Effector memory CD4-positive, alpha-beta T cell (primary cell): ENCODE results near the gene GDE1.

Experiments
- DNase-seq, 3 donors: peaks; one replicate each; pipeline ENCODE4 v3.0.0-alpha.2; 2020
- H3K27ac ChIP-seq: 2 replicates; pipeline ENCODE4 v1.7.0; 2013; ENCODE audit warnings: mild to moderate bottlenecking, low read length, moderate library complexity; ENCODE audit not compliant: insufficient read depth, poor library complexity, severe bottlenecking
- H3K27me3 ChIP-seq: replicated peaks from 2 replicates; pipeline ENCODE4 v1.7.0; 2013; ENCODE audit warnings: mild to moderate bottlenecking, low read length; ENCODE audit not compliant: insufficient read depth, control insufficient read depth, poor library complexity, severe bottlenecking
- H3K36me3 ChIP-seq: 2 replicates; pipeline ENCODE4 v1.7.0; 2013; ENCODE audit warnings: mild to moderate bottlenecking, low read length, moderate library complexity; ENCODE audit not compliant: control insufficient read depth, insufficient read depth
- H3K4me1 ChIP-seq: 2 replicates; pipeline ENCODE4 v1.7.0; 2013; ENCODE audit warnings: low read length, mild to moderate bottlenecking; ENCODE audit not compliant: control insufficient read depth, insufficient read depth, poor library complexity, severe bottlenecking
- H3K4me3 ChIP-seq: 2 replicates; pipeline ENCODE4 v1.7.0; 2013; ENCODE audit warnings: low read length, low read depth, mild to moderate bottlenecking; ENCODE audit not compliant: insufficient read depth, poor library complexity, severe bottlenecking
- H3K9me3 ChIP-seq: 2 replicates; pipeline ENCODE4 v1.7.0; 2013; ENCODE audit warnings: mild to moderate bottlenecking, low read length, moderate library complexity; ENCODE audit not compliant: control insufficient read depth

The GDE1 gene

DNA sequence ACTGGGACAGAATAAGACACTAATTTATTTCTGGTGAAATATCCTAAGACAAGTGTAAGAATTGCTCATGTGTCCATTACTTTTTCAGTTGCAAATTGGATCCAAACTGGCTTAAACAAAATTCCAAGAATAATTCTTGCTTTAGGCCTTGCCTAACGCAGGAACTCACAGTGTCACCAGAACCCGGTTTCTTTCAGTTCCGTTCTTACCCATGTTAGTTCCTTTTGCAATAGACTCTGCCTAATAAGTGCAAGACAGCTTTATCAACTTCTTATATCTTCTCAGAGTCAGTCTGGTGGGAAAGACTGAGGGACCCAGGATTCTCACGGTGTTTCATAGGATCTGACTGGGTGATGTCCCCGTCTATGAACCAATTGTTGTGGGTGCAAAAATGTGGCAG, 24.7 kb downstream of the GDE1 start:
- no peak for DNase-seq
- no peak overlapping the region for H3K27ac ChIP-seq
- no peaks in the 10 kb centered on the region for H3K27me3 ChIP-seq
- H3K9me3 ChIP-seq, result no peaks in the 10 kb centered on the region
- H3K4me3 ChIP-seq, result no peak overlapping the region
- peaks cover 4% of the 10 kb centered on the region for H3K4me1 ChIP-seq
- H3K36me3 ChIP-seq, result peaks cover 17% of the 10 kb centered on the region

DNA sequence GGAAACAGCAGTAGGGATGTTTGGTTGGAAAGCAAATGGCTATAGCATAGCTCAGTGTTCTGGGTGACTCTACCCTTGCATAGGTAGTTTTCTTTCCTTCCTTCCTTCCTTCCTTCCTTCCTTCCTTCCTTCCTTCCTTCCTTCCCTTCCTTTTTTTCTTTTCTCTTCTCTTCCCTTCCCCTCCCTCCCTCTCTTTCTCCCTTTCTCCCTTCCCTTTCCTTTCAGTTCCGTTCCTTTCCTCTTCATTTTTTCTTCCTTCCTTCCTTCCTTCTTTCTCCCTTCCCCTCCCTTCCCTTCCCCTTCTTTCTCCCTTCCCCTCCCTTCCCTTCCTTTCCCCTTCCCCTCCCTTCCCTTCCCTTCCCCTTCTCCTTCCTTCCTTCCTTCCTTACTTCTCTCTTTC, 31.3 kb downstream of the GDE1 start:
- DNase-seq, result no peak
- no peaks in the 10 kb centered on the region for H3K27me3 ChIP-seq
- H3K4me1 ChIP-seq, result peaks cover 4% of the 10 kb centered on the region
- H3K36me3 ChIP-seq, result no peaks in the 10 kb centered on the region
- no peak overlapping the region for H3K27ac ChIP-seq
- no peaks in the 10 kb centered on the region for H3K9me3 ChIP-seq
- H3K4me3 ChIP-seq, result no peak overlapping the region

DNA sequence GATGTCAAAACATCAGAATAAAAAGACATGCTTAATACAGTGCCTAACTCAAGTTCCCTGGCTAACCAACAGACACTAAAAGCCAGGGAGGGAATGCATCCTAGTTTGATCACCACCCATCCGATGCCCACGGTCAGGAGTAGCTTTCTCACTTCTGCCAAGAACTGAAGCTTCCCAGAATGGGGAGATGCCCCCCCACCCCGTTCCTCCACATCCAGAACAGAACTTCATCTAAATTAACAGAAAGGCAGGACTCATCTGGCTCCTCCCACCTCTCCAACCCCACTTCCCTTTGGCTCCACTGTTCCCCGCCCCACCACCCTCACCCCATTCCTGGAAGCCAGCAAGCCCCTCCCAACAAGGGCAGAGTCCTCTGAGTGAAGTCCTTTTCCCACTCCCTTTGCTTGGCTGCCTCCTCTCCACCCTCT, 33.7 kb downstream of the GDE1 start:
- no peaks in the 10 kb centered on the region for H3K4me1 ChIP-seq
- no peaks in the 10 kb centered on the region for H3K27me3 ChIP-seq
- no peaks in the 10 kb centered on the region for H3K36me3 ChIP-seq
- no peaks in the 10 kb centered on the region for H3K9me3 ChIP-seq
- no peak overlapping the region for H3K4me3 ChIP-seq
- H3K27ac ChIP-seq, result no peak overlapping the region
- DNase-seq, result no peak

DNA sequence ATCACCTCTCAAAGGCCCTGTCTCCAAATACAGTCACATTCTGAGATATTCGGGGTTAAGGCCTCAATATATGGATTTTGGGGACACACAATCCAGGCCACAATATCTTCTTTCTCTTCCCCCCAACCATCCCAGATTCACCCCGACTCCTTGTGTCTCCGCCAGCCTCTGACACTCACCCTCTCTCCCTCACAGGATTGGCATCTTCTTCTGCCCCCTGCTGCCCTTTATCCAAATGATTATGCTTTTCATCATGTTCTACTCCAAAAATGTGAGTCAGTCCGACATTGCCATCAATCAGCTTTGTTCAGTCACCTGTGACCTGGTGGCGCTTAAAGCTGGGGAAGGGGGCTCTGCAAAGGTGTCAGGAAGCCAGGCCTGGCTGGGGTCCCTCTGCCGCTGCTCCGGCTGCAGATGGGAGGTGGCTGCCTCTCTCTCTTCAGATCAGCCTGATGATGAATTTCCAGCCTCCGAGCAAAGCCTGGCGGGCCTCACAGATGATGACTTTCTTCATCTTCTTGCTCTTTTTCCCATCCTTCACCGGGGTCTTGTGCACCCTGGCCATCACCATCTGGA, 35.1 kb downstream of the GDE1 start:
- no peak overlapping the region for H3K4me3 ChIP-seq
- no peaks in the 10 kb centered on the region for H3K9me3 ChIP-seq
- no peak for DNase-seq
- no peaks in the 10 kb centered on the region for H3K27me3 ChIP-seq
- H3K27ac ChIP-seq, result no peak overlapping the region
- H3K36me3 ChIP-seq, result no peaks in the 10 kb centered on the region
- H3K4me1 ChIP-seq, result no peaks in the 10 kb centered on the region

DNA sequence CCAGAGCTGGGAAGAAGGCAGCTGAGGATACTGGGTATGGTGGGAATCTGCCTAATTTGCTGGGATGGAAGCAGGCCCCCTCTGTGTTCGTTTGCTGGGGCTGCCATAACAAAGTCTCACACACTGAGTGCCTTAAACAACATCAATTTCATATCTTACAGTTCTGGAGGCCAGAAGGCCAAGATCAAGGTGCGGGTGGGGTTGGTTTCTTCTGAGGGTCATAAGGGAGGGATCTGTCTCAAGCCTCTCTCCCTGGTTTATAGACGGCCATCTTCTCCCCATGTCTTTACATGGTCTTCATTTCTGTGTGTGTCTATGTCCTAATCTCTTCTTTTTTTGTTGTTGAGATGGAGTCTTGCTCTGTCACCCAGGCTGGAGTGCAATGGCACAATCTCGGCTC, 35.8 kb downstream of the GDE1 start:
- H3K4me3 ChIP-seq, result no peak overlapping the region
- H3K9me3 ChIP-seq, result no peaks in the 10 kb centered on the region
- no peak for DNase-seq
- no peak overlapping the region for H3K27ac ChIP-seq
- H3K27me3 ChIP-seq, result no peaks in the 10 kb centered on the region
- H3K36me3 ChIP-seq, result no peaks in the 10 kb centered on the region
- no peaks in the 10 kb centered on the region for H3K4me1 ChIP-seq

DNA sequence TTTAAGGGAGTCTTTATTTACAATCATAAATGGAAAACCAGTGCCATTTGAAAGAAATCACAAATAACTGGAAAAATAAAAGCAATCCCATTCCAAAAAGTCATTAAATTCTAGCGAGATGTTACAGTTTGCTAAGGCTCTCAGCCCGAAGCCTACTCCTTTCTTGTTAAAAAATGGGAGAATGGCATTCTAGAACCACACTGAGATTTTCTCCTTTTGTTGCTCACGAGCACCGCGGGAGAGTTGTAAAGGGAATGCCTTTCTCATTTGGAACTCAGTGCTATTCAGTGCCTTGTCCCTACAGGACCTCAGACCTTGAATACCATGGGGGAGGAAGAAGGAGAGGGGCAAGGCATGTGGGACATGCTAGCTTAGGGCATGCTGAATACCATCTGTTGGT, 36.3 kb downstream of the GDE1 start:
- Histone ChIP-seq H3K27me3 (no peaks in the 10 kb centered on the region), H3K9me3 (no peaks in the 10 kb centered on the region), H3K4me3 (no peak overlapping the region), H3K36me3 (no peaks in the 10 kb centered on the region), H3K4me1 (no peaks in the 10 kb centered on the region), H3K27ac (no peak overlapping the region)
- DNase-seq, result no peak

DNA sequence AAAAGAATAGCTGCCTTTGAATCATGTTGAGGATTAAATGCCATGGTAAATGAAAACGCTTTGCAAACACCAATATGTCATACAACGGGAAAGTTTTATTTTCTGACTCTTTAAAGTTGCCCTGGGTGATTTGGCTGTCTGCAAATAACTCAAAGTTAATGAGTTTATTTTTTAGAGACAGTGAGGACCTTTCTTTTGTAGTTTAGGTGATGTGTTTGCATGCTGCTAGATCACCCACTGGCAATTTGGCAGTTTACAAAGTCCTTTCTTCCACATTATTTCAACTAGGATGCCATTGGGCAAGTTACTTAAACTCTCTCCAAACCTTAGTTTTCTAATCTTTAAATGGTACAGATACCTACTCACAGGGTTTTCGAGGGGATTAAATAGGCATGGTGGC, 37.8 kb downstream of the GDE1 start:
- H3K4me1 ChIP-seq, result no peaks in the 10 kb centered on the region
- H3K36me3 ChIP-seq, result no peaks in the 10 kb centered on the region
- H3K4me3 ChIP-seq, result no peak overlapping the region
- H3K9me3 ChIP-seq, result no peaks in the 10 kb centered on the region
- H3K27me3 ChIP-seq, result no peaks in the 10 kb centered on the region
- H3K27ac ChIP-seq, result no peak overlapping the region
- no peak for DNase-seq

DNA sequence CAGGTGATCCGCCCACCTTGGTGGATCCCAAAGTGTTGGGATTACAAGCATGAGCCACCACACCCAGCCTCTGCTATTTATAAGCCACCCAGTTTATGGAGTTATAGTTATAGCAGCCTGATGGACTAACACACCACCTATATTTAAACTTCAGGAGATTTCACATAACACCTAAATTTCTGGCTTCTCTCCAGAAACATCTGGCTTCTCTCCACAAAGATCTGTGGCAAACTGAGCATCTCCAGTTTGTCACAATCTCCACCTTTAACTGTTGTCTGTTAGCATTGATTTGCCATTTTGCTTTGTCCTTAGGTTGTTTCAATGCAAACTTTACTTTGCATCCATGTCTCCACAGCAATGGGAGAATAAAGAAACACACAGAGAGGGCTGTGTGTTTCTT, 39.6 kb downstream of the GDE1 start:
- no peaks in the 10 kb centered on the region for H3K9me3 ChIP-seq
- H3K4me3 ChIP-seq, result no peak overlapping the region
- H3K4me1 ChIP-seq, result no peaks in the 10 kb centered on the region
- DNase-seq, result no peak
- H3K27me3 ChIP-seq, result no peaks in the 10 kb centered on the region
- no peak overlapping the region for H3K27ac ChIP-seq
- no peaks in the 10 kb centered on the region for H3K36me3 ChIP-seq

DNA sequence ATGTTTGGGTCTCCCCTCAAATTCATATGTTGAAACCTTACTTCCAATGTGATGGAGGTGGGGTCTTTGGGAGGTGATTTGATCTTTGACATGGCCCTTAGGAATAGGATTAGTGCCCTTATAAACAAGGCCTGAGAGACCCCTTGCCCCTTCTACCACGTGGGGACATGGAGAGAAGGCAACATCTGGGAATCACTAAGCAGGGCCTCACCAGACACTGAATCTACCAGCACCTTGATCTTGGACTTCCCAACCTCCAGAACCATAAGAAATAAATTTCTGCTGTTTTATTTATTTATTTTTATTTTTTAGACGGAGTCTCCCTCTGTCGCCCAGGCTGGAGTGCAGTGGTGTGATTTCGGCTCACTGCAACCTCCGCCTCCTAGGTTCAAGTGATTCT, 40.1 kb downstream of the GDE1 start:
- Histone ChIP-seq H3K4me1 (no peaks in the 10 kb centered on the region), H3K9me3 (no peaks in the 10 kb centered on the region), H3K36me3 (no peaks in the 10 kb centered on the region), H3K27ac (no peak overlapping the region), H3K27me3 (no peaks in the 10 kb centered on the region), H3K4me3 (no peak overlapping the region)
- DNase-seq, result no peak

DNA sequence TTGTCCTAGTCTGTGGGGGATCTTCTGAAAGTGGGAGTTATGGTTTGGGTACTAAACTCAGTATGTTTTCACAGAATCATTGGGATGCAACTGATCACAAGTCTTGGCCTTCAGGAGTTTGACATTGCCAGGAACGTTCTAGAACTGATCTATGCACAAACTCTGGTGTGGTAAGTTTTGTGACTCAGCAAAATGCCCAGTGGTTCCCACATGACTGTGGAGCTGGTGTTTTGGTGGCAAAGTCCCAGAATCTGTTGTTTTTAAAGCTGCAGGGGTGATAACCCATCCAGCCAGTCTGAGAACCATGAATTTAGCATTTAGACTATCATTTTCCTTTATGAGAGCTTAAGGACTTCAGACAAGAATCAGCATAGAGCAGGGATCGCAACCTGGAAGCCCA, 40.6 kb downstream of the GDE1 start:
- no peaks in the 10 kb centered on the region for H3K27me3 ChIP-seq
- H3K4me1 ChIP-seq, result no peaks in the 10 kb centered on the region
- DNase-seq, result no peak
- H3K9me3 ChIP-seq, result no peaks in the 10 kb centered on the region
- no peak overlapping the region for H3K4me3 ChIP-seq
- H3K36me3 ChIP-seq, result no peaks in the 10 kb centered on the region
- no peak overlapping the region for H3K27ac ChIP-seq

DNA sequence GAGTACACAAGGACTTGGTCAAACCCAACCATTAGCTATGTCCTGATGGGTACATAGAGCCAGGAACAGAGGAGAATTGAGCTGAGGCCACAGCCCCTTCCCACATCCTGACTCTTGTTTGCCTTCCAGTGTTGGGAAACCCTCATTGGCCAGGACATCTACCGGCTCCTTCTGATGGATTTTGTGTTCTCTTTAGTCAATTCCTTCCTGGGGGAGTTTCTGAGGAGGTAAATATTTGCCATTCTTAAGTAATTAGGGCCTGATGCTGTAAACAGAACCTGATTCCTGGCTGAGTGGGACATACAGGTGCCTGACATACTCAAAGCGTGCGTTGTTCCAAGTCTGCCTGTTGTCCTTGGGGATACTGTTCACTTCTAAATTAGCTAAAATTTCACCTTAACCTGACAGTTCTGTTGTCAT, 42.6 kb downstream of the GDE1 start:
- H3K4me3 ChIP-seq, result no peak overlapping the region
- no peaks in the 10 kb centered on the region for H3K4me1 ChIP-seq
- H3K36me3 ChIP-seq, result no peaks in the 10 kb centered on the region
- DNase-seq, result no peak
- H3K27me3 ChIP-seq, result no peaks in the 10 kb centered on the region
- no peaks in the 10 kb centered on the region for H3K9me3 ChIP-seq
- H3K27ac ChIP-seq, result no peak overlapping the region
